ENCODE results near the gene FTCDNL1. TPM values are rescaled to one million over a fixed set of nuclear protein-coding genes. Genes with fewer than 3 reads are reported as not detected.

Gene FTCDNL1
- total RNA-seq, 1 donor from 2014 or later, result 1.5 TPM

DNA sequence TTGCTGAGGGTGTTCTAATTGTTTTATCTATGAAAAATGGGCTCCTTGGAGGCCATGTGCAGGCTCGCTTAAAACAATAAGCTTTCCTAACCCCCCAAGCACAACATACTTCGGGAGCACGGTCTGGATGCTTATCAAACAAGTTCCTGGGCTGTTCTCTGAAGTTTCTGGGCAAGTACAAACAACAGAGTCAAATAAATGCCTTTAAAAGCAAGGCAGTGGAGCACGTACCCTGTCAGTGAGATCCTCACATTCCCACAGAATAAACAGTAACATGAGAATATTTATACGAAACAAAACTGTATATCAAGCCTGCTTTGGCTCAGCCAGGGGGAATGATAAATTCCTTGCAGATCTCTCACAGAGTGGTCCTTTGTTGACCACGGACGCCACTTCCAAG lies 44.8 kb downstream of the FTCDNL1 start:
- H3K4me1 Mint-ChIP-seq, result peaks cover 20% of the 10 kb centered on the region
- TF ChIP-seq, protein P1, sequence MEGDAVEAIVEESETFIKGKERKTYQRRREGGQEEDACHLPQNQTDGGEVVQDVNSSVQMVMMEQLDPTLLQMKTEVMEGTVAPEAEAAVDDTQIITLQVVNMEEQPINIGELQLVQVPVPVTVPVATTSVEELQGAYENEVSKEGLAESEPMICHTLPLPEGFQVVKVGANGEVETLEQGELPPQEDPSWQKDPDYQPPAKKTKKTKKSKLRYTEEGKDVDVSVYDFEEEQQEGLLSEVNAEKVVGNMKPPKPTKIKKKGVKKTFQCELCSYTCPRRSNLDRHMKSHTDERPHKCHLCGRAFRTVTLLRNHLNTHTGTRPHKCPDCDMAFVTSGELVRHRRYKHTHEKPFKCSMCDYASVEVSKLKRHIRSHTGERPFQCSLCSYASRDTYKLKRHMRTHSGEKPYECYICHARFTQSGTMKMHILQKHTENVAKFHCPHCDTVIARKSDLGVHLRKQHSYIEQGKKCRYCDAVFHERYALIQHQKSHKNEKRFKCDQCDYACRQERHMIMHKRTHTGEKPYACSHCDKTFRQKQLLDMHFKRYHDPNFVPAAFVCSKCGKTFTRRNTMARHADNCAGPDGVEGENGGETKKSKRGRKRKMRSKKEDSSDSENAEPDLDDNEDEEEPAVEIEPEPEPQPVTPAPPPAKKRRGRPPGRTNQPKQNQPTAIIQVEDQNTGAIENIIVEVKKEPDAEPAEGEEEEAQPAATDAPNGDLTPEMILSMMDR (conservative IDR thresholded peaks at IDR 0.05), result no peak
- H3K27ac Mint-ChIP-seq (ENCODE audit: unreplicated experiment), result peak overlapping the region; percentile 16
- H3K9me3 Mint-ChIP-seq, result no peaks in the 10 kb centered on the region
- H3K27me3 Mint-ChIP-seq (ENCODE audit: low read depth), result no peaks in the 10 kb centered on the region
- no peaks in the 10 kb centered on the region for H3K36me3 Mint-ChIP-seq (ENCODE audit: low read depth)
- no peak overlapping the region for H3K4me3 Mint-ChIP-seq
- DNase-seq (ENCODE audit: low read depth, low spot score), result no peak

DNA sequence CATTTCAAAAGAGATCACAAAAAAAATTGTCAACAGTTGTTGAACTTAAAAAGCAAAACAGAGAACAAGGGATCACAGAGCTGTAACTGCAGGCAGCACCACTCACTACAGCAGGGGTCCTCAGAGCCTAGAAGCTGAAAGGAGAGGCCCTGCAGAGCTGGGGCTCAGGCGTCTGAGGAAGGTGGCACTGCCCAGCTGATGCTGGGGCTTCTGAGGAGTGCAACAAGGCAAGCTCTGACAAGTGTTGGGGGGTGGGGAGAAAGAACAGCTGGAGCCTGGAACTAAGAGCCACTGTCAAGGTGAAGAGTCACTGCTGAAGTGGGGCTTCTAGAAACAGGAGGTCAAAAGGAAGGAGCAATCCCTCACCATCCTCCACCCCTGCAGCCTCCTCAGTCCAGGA lies 46.2 kb downstream of the FTCDNL1 start:
- no peaks in the 10 kb centered on the region for H3K27me3 Mint-ChIP-seq (ENCODE audit: low read depth)
- no peak for DNase-seq (ENCODE audit: low read depth, low spot score)
- TF ChIP-seq, protein P1 (conservative IDR thresholded peaks at IDR 0.05), result no peak

DNA sequence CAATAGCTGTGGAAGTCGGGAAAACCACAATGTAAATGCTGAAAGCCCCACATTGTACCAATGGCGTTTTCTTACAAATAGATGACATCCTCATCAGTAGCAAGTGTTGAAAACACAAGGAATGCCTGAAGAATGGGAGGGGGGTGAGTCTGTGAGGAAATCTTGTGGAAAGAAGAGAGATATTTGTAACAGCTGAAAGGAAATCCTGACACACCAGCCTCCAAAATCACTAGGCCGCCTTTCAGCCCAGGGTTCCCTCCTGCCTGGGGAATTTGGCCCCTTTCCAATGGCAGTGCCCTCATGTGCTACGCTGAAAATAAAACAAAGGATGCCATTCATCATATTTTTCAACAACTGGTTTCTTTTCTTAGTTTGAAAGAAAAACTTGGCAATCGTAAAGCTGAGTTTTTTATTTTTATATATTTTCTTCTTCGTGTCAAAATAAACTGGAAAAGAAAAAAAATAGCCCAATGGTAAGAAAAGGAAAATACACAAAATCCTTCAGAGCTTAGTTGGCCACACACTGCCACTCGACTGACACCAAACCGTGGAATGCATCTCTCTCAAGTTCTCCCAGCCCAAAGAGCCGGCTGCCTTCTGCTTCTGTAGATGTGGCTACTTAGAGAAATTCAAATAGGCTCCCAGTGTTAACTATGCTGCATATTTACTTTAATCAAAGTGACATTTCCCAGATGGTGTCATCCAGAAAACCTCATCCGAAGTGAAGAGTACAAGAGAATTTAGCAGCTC lies 52.0 kb downstream of the FTCDNL1 start:
- H3K4me1 Mint-ChIP-seq, result peaks cover 22% of the 10 kb centered on the region
- H3K9me3 Mint-ChIP-seq, result no peaks in the 10 kb centered on the region
- H3K4me3 Mint-ChIP-seq, result peak overlapping the region; percentile 19
- no peaks in the 10 kb centered on the region for H3K36me3 Mint-ChIP-seq (ENCODE audit: low read depth)
- DNase-seq (ENCODE audit: low read depth, low spot score), result no peak
- H3K27me3 Mint-ChIP-seq (ENCODE audit: low read depth), result no peaks in the 10 kb centered on the region
- H3K27ac Mint-ChIP-seq (ENCODE audit: unreplicated experiment), result peak overlapping the region; percentile 35
- TF ChIP-seq, protein P1 (conservative IDR thresholded peaks at IDR 0.05), result no peak

More for the DNA sequence above, 46.2 kb downstream of the FTCDNL1 start:
- H3K9me3 Mint-ChIP-seq, result no peaks in the 10 kb centered on the region
- no peak overlapping the region for H3K4me3 Mint-ChIP-seq
- no peaks in the 10 kb centered on the region for H3K36me3 Mint-ChIP-seq (ENCODE audit: low read depth)
- H3K4me1 Mint-ChIP-seq, result peaks cover 20% of the 10 kb centered on the region
- H3K27ac Mint-ChIP-seq (ENCODE audit: unreplicated experiment), result peak overlapping the region; percentile 86

DNA sequence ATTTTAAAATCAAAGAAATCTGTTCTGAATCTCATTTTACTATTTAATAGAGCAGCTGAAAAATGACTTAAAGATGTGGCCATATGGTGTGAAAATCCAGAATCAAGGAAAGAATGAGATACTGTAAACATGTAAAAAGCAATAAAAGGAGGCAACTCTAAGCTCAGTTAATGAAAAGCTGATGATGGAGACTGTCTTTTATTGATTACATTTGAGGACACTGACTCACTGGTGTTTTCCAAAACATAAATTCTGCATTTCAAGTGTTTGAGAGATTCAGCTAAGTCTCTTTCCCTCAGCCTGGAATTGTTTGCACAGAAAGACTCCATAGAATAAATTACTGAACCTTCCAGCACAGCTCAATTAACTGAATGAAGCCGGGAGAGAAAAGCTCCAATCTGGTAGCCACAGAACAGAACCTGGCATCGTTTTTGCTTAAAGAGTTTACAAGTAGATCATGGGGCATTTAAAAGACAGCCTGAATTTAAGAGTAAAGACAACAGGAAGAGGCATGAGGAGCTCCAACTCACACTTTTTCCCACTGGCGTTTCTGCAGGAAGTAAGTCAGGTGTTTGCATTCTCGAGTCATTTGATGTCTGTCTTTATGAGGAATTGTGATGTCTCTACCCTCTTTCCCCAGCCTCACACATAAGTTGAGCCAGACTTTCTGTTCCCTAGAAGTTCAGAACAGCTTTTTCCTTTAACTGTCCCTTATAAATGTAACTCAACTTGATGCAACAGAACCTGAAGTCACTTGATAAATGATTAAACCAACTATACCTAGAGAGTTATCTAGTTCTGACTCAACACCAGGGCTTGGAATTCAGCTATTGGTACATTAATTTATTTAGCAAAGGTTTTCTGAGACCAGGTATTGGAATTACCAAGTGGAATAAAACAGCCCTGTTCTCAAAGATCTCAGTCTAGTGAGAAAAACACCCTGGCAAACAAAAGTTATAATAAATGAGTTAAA lies 53.3 kb downstream of the FTCDNL1 start:
- TF ChIP-seq, protein P1 (conservative IDR thresholded peaks at IDR 0.05), result no peak
- Mint-ChIP-seq H3K4me3 (no peak overlapping the region), H3K36me3 (ENCODE audit: low read depth) (no peaks in the 10 kb centered on the region), H3K9me3 (no peaks in the 10 kb centered on the region), H3K27me3 (ENCODE audit: low read depth) (no peaks in the 10 kb centered on the region), H3K4me1 (peaks cover 22% of the 10 kb centered on the region), H3K27ac (ENCODE audit: unreplicated experiment) (no peak overlapping the region)
- DNase-seq (ENCODE audit: low read depth, low spot score), result no peak

DNA sequence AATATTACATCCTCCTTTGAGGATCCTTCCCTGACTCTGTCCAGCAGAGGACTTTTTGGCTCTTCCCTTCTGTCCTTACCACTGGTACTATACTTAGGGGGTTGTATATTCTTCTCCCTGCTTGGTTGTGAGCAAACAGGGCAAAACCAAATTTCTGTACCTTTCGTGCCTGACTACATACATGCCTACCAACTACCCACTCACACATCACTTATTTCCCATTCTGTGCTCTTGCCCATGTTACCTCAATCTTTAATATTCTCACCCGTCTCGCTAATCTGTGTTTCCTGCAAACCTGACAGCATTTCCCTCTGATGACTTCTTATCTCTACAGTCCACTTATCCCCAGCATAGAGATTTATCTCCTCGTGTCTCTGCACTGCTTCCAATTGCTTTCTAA lies 58.6 kb downstream of the FTCDNL1 start:
- no peak overlapping the region for H3K4me3 Mint-ChIP-seq
- no peak overlapping the region for H3K27ac Mint-ChIP-seq (ENCODE audit: unreplicated experiment)
- no peaks in the 10 kb centered on the region for H3K27me3 Mint-ChIP-seq (ENCODE audit: low read depth)
- DNase-seq (ENCODE audit: low read depth, low spot score), result no peak
- H3K36me3 Mint-ChIP-seq (ENCODE audit: low read depth), result no peaks in the 10 kb centered on the region
- no peaks in the 10 kb centered on the region for H3K9me3 Mint-ChIP-seq
- TF ChIP-seq, protein P1 (conservative IDR thresholded peaks at IDR 0.05), result no peak
- peaks cover under 1% of the 10 kb centered on the region for H3K4me1 Mint-ChIP-seq
